Endothelial cell of umbilical vein (primary cell): Measurements from ENCODE around the gene SLC24A3. TPM values are rescaled to one million over a fixed set of nuclear protein-coding genes. Genes with fewer than 3 reads are reported as not detected.

Source experiments
- BruUV-seq: library from RNA; stranded (reverse); fragments of 400-500 nt; replicated peaks from 2 replicates; lab custom pipeline; 2021; lab: Mats Ljungman, UMichigan
- CTCF ChIA-PET: fragments of 300-600, 350-600 bp; sonication (Branson Sonifier 250); formaldehyde crosslinking; loops from one replicate; lab custom pipeline; 2021; ENCODE audit warnings: antibody characterized with exemption, inconsistent platforms; lab: Charles Lee
- POLR2A ChIA-PET: fragments of 300-600, 350-600 bp; sonication (Branson Sonifier 250); formaldehyde crosslinking; loops from one replicate; lab custom pipeline; 2021; ENCODE audit warnings: antibody characterized with exemption, inconsistent platforms; lab: Charles Lee
- DNase-seq: peaks from one replicate; pipeline ENCODE4 v3.0.0-alpha.2; 2011; ENCODE audit warnings: low read depth, low spot score
- FAIRE-seq: peaks from 2 replicates; lab custom pipeline; 2011; peaks lifted over from hg19 to GRCh38; lab: Jason Lieb, UNC
- H2AFZ ChIP-seq: 2 replicates; pipeline ENCODE4 v1.6.0; 2012; ENCODE audit warnings: low read depth, low read length, control low read depth, inconsistent platforms
- H3K27ac ChIP-seq: 2 replicates; pipeline ENCODE4 v1.5.1; 2011; ENCODE audit warnings: low read depth, mild to moderate bottlenecking, control low read depth, low read length, moderate library complexity; ENCODE audit not compliant: insufficient read depth
- H3K27me3 ChIP-seq, 2 experiments: 2 replicates each; pipeline versions ENCODE4 v1.6.0 to v1.6.1; 2011; ENCODE audit warnings: low read length in 2 of 2, mixed read lengths in 1 of 2; ENCODE audit not compliant: control insufficient read depth in 2 of 2, insufficient read depth in 2 of 2
- H3K36me3 ChIP-seq, 2 experiments: 2 replicates in 1 of 2; 3 replicates in 1 of 2; pipeline ENCODE4 v1.5.1; 2011; ENCODE audit warnings: low read length in 2 of 2, mild to moderate bottlenecking in 1 of 2, moderate library complexity in 1 of 2; ENCODE audit not compliant: control insufficient read depth in 2 of 2, insufficient read depth in 2 of 2; ENCODE audit errors: extremely low read depth in 1 of 2
- H3K4me1 ChIP-seq: 3 replicates; pipeline ENCODE4 v1.5.1; 2011; ENCODE audit warnings: mild to moderate bottlenecking, low read length; ENCODE audit not compliant: control insufficient read depth, insufficient read depth; ENCODE audit errors: extremely low read depth
- H3K4me2 ChIP-seq: 2 replicates; pipeline ENCODE4 v1.6.1; 2011; ENCODE audit warnings: low read length, control low read depth, mixed read lengths; ENCODE audit not compliant: insufficient read depth
- H3K4me3 ChIP-seq, 3 experiments: fragments of 200-600 bp in 1 of 3; sonication (generic), shearing (Covaris generic) in 1 of 3; replicated peaks in 1 of 3; 2 replicates each; pipeline ENCODE4 v1.5.1; 2011 to 2016; ENCODE audit warnings: control low read depth in 3 of 3, low read length in 3 of 3, mild to moderate bottlenecking in 2 of 3, inconsistent platforms in 1 of 3, low read depth in 1 of 3, moderate library complexity in 1 of 3; ENCODE audit not compliant: insufficient read depth in 1 of 3
- H3K79me2 ChIP-seq: 2 replicates; pipeline ENCODE4 v1.6.0; 2012; ENCODE audit warnings: low read length, inconsistent platforms; ENCODE audit not compliant: control insufficient read depth, insufficient read depth
- H3K9ac ChIP-seq: replicated peaks from 2 replicates; pipeline ENCODE3; 2011; ENCODE audit warnings: low read length, control low read depth; ENCODE audit not compliant: insufficient read depth; ENCODE audit errors: extremely low read depth
- H3K9me1 ChIP-seq: replicated peaks from 3 replicates; pipeline ENCODE4 v1.6.0; 2011; ENCODE audit warnings: mild to moderate bottlenecking, low read length; ENCODE audit not compliant: control insufficient read depth, insufficient read depth; ENCODE audit errors: extremely low read depth
- H3K9me3 ChIP-seq: replicated peaks from 2 replicates; pipeline ENCODE4 v1.5.1; 2012; ENCODE audit warnings: low read length, inconsistent platforms; ENCODE audit not compliant: control insufficient read depth, insufficient read depth
- H4K20me1 ChIP-seq: replicated peaks from 2 replicates; pipeline ENCODE3; 2011; ENCODE audit warnings: mild to moderate bottlenecking, low read length; ENCODE audit not compliant: control insufficient read depth, insufficient read depth; ENCODE audit errors: extremely low read depth
- EZH2 ChIP-seq: IDR thresholded peaks from 2 replicates; pipeline ENCODE4 v1.6.1; 2012; ENCODE audit warnings: borderline replicate concordance, low read depth, mild to moderate bottlenecking, moderate library complexity, low read length, inconsistent platforms; ENCODE audit not compliant: severe bottlenecking
- FOS ChIP-seq: IDR thresholded peaks from 2 replicates; pipeline ENCODE4 v1.6.1; 2011; ENCODE audit warnings: mild to moderate bottlenecking, low read length, moderate library complexity, borderline replicate concordance; ENCODE audit not compliant: insufficient read depth
- JUN ChIP-seq: IDR thresholded peaks from 2 replicates; pipeline ENCODE4 v1.6.1; 2011; ENCODE audit warnings: borderline replicate concordance, low read depth; ENCODE audit not compliant: insufficient read length, insufficient read depth
- MYC ChIP-seq: IDR thresholded peaks from one replicate; pipeline ENCODE4 v1.6.1; 2011; ENCODE audit warnings: mild to moderate bottlenecking, low read depth, low read length
- POLR2A ChIP-seq: IDR thresholded peaks from 2 replicates; pipeline ENCODE4 v1.6.1; 2012; ENCODE audit warnings: low read depth, mild to moderate bottlenecking, control low read depth, low read length
- POLR2AphosphoS5 ChIP-seq: IDR thresholded peaks from 2 replicates; pipeline ENCODE4 v1.6.1; 2012; ENCODE audit warnings: low read depth, mild to moderate bottlenecking, control low read depth, low read length, moderate library complexity; ENCODE audit not compliant: insufficient read depth
- dilution Hi-C: fragments of 300-500 bp; cut with MboI; formaldehyde crosslinking; loops from one replicate; pipeline ENCODE4 v1.15.0; 2019; ENCODE audit warnings: low sequenced_read_pairs; ENCODE audit not compliant: extremely low pct_ligation_motif_present
- intact Hi-C: fragments of 100-400 bp; cut with micrococcal nuclease; formaldehyde crosslinking; loops from one replicate; pipeline ENCODE4 v1.10.0; 2022
- polyA plus RNA-seq, 4 experiments: library from polyadenylated mRNA; depleted of rRNA in 3 of 4; stranded (reverse) in 3 of 4; unstranded in 1 of 4; fragments of >200 nt; gene quantifications; 2 replicates each; pipeline versions ENCODE4 v1.2.1 to v1.2.3, GENCODE V29; 2011 to 2012; ENCODE audit warnings: missing spikeins in 1 of 4
- total RNA-seq: library from RNA; stranded (reverse); gene quantifications from 2 replicates; pipeline ENCODE4 v1.2.3, GENCODE V29; 2021
- TF ChIP-seq, protein P1 (sequence below), 2 donors: IDR thresholded peaks; 1 replicate in 1 of 2; 2 replicates in 1 of 2; pipeline ENCODE4 v1.5.1; 2011; ENCODE audit warnings: low read length in 2 of 2, mild to moderate bottlenecking in 2 of 2, moderate library complexity in 2 of 2, control low read depth in 1 of 2, inconsistent platforms in 1 of 2, low read depth in 1 of 2; ENCODE audit not compliant: insufficient read depth in 1 of 2; ENCODE audit errors: extremely low read depth in 1 of 2
- TF ChIP-seq, protein P2 (sequence below): IDR thresholded peaks from 2 replicates; pipeline ENCODE4 v1.6.1; 2011; ENCODE audit not compliant: insufficient read depth, insufficient read length

Gene SLC24A3
- total and polyA plus RNA-seq, 2 donors (not counting 3 experiments of a cell fraction or from before 2014, with no cell fraction given): not detected

DNA sequence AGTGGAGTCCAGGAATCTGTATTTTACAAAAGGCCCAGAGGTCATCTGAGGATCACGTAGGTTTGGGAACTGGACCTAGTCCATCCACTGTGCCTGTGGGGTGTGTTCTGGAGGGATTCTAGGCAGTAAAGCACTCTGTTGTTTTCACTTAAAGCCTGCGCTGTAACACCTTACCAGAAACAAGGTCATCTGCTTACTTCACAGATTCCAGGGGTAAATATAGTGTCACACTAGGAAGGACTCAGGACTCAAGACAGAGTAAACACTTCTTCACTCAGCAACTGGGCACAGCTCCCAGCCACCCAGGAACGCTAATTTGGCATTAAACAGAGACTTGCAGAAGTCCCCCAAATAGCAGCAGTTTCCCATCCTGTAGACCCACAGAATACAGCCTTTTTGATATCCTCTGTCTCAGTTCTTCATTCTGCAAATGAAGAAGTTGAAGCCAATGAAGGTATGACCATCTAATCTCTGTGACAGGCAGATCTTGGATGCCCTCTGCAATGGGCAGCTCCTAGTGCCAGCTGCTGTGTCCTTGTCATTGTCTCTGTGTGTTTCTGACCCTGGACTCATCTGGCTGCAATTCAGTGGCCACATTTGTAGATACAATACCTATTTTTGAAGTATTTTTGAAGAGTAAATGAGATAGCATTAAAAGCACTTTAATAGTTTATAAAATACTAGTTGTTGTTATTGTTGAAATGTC, 129.1 kb downstream of the SLC24A3 start:
- TF ChIP-seq, protein P1, sequence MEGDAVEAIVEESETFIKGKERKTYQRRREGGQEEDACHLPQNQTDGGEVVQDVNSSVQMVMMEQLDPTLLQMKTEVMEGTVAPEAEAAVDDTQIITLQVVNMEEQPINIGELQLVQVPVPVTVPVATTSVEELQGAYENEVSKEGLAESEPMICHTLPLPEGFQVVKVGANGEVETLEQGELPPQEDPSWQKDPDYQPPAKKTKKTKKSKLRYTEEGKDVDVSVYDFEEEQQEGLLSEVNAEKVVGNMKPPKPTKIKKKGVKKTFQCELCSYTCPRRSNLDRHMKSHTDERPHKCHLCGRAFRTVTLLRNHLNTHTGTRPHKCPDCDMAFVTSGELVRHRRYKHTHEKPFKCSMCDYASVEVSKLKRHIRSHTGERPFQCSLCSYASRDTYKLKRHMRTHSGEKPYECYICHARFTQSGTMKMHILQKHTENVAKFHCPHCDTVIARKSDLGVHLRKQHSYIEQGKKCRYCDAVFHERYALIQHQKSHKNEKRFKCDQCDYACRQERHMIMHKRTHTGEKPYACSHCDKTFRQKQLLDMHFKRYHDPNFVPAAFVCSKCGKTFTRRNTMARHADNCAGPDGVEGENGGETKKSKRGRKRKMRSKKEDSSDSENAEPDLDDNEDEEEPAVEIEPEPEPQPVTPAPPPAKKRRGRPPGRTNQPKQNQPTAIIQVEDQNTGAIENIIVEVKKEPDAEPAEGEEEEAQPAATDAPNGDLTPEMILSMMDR (IDR thresholded peaks at IDR 0.05; ENCODE audit: extremely low read depth in 1 of 2, insufficient read depth in 1 of 2, low read depth in 1 of 2, low read length in 2 of 2): no peak
- TF ChIP-seq EZH2 (no peak), POLR2A (no peak), MYC (no peak), POLR2AphosphoS5 (no peak), JUN (no peak), FOS (no peak)
- TF ChIP-seq, protein P2, sequence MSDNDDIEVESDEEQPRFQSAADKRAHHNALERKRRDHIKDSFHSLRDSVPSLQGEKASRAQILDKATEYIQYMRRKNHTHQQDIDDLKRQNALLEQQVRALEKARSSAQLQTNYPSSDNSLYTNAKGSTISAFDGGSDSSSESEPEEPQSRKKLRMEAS: no peak
- Histone ChIP-seq H3K27me3 (no peaks in the 10 kb centered on the region), H4K20me1 (no peaks in the 10 kb centered on the region), H3K4me1 (no peaks in the 10 kb centered on the region), H3K79me2 (no peaks in the 10 kb centered on the region), H3K9me1 (no peaks in the 10 kb centered on the region), H3K4me2 (no peak overlapping the region), H3K9ac (no peak overlapping the region), H3K9me3 (no peaks in the 10 kb centered on the region), H3K27ac (no peak overlapping the region), H3K36me3 (no peaks in the 10 kb centered on the region), H2AFZ (no peak overlapping the region), H3K4me3 (no peak overlapping the region)
- no peak for FAIRE-seq
- intact Hi-C loops: no loop called here
- dilution Hi-C loops: no loop called here
- DNase-seq: no peak
- ChIA-PET POLR2A (no interaction called here), CTCF (no interaction called here)
- BruUV-seq: no TSS peak
